Astrocyte of the spinal cord (primary cell): ENCODE measurements around the gene RPL37.

Source experiments
- DNase-seq: peaks from one replicate; pipeline ENCODE4 v3.0.0; 2011; ENCODE audit warnings: low read depth, low spot score
- H3K4me3 ChIP-seq: 2 replicates; pipeline ENCODE4 v1.5.1; 2011; ENCODE audit warnings: low read depth, mild to moderate bottlenecking, low read length, moderate library complexity
- CTCF ChIP-seq: IDR thresholded peaks from 2 replicates; pipeline ENCODE4 v1.5.1; 2012; ENCODE audit warnings: low read depth, mild to moderate bottlenecking, low read length, inconsistent platforms
- in situ Hi-C: cut with HindIII; loops from 2 replicates; pipeline ENCODE4 v1.10.0; 2017; ENCODE audit warnings: low sequenced_read_pairs

Gene RPL37

GRCh38 chr5:40779561-40779960 is 55.5 kb downstream of the RPL37 start:
- no peak for TF ChIP-seq CTCF
- in situ Hi-C loops: no loop called here
- no peak overlapping the region for H3K4me3 ChIP-seq
- DNase-seq: no peak

GRCh38 chr5:40778133-40778532 is 56.9 kb downstream of the RPL37 start:
- TF ChIP-seq CTCF: no peak
- in situ Hi-C loops: no loop called here
- no peak for DNase-seq
- H3K4me3 ChIP-seq: no peak overlapping the region

GRCh38 chr5:40776658-40776977 is 58.4 kb downstream of the RPL37 start:
- in situ Hi-C loops: no loop called here
- no peak for TF ChIP-seq CTCF
- no peak overlapping the region for H3K4me3 ChIP-seq
- no peak for DNase-seq

- in situ Hi-C loops: no loop called here
- no peak for TF ChIP-seq CTCF
- H3K4me3 ChIP-seq: no peak overlapping the region
- DNase-seq: no peak
Measured at GRCh38 chr5:40775846-40776657, 59.0 kb downstream of the RPL37 start.
